Tibial nerve (tissue), 4 donors: ENCODE results near the gene ZFHX2.

Experiments used
- EP300 ChIP-seq, 2 donors: sonication (generic); formaldehyde crosslinking; IDR thresholded peaks; one replicate each; pipeline ENCODE4 v1.6.1; 2017; ENCODE audit warnings: antibody characterized with exemption in 2 of 2, mild to moderate bottlenecking in 1 of 2
- POLR2A ChIP-seq, 2 donors: fragments of 450-650 bp; IDR thresholded peaks; one replicate each; pipeline ENCODE4 v1.6.1; 2017; ENCODE audit warnings: antibody characterized with exemption in 2 of 2, mild to moderate bottlenecking in 2 of 2, moderate library complexity in 2 of 2
- TF ChIP-seq, protein P1 (sequence below), 5 experiments: fragments of 200-600 bp in 3 of 5; fragments of 450-650 bp in 2 of 5; sonication (generic) in 3 of 5; IDR thresholded peaks; one replicate each; pipeline ENCODE4 v1.5.1; 2016 to 2019; ENCODE audit warnings: antibody characterized with exemption in 5 of 5, mild to moderate bottlenecking in 3 of 5, moderate library complexity in 2 of 5

DNA sequence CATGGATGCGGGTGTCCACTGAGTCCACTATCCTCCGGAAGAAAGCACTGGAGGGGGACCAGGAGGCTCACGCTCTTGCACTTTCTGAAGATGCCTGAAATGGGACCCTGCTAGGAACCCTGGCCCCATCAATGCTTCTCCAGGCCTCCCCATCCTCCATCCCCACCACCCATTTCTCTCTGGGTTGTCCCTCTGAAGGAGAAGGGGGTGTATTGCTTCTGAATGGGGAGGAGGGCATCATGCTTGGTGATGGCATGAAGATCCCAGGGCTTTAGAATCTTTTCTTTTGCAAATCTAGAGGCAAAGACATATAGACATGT, 27.7 kb upstream of the ZFHX2 start:
- TF ChIP-seq, protein P1, sequence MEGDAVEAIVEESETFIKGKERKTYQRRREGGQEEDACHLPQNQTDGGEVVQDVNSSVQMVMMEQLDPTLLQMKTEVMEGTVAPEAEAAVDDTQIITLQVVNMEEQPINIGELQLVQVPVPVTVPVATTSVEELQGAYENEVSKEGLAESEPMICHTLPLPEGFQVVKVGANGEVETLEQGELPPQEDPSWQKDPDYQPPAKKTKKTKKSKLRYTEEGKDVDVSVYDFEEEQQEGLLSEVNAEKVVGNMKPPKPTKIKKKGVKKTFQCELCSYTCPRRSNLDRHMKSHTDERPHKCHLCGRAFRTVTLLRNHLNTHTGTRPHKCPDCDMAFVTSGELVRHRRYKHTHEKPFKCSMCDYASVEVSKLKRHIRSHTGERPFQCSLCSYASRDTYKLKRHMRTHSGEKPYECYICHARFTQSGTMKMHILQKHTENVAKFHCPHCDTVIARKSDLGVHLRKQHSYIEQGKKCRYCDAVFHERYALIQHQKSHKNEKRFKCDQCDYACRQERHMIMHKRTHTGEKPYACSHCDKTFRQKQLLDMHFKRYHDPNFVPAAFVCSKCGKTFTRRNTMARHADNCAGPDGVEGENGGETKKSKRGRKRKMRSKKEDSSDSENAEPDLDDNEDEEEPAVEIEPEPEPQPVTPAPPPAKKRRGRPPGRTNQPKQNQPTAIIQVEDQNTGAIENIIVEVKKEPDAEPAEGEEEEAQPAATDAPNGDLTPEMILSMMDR (IDR thresholded peaks at IDR 0.05) = no peak
- TF ChIP-seq POLR2A (IDR thresholded peaks at IDR 0.05) = no peak
- no peak for TF ChIP-seq EP300 (IDR thresholded peaks at IDR 0.05)
